Activated CD8-positive, alpha-beta memory T cell treated with anti-CD3 and anti-CD28 coated beads for 48 hours (primary cell): ENCODE measurements around the gene HSF4.

Experiments used
- DNase-seq, 3 experiments: peaks; one replicate each; pipeline ENCODE4 v3.0.0-alpha.2; 2020; ENCODE audit warnings: low read depth in 2 of 3, low spot score in 2 of 3

The HSF4 gene

GRCh38 chr16:67184995-67185650 lies 20.6 kb downstream of the HSF4 start:
- peak; percentile 68 to 82 (median 72) for DNase-seq

- DNase-seq = no peak
Measured at GRCh38 chr16:67185651-67186134, 21.1 kb downstream of the HSF4 start.

- DNase-seq = no peak
Measured at GRCh38 chr16:67186550-67186950, 22.0 kb downstream of the HSF4 start.

- no peak for DNase-seq
Measured at GRCh38 chr16:67187175-67187890, 22.8 kb downstream of the HSF4 start.

- DNase-seq = no peak
Measured at GRCh38 chr16:67188323-67188722, 23.8 kb downstream of the HSF4 start.

GRCh38 chr16:67188798-67189197 lies 24.3 kb downstream of the HSF4 start:
- no peak for DNase-seq

- no peak for DNase-seq
Measured at GRCh38 chr16:67190041-67190440, 25.5 kb downstream of the HSF4 start, which contains the start of gene EXOC3L1. Gene EXOC3L1 (minus strand): TSS chr16:67190136. CDS start chr16:67189676, 460 bp downstream.

- DNase-seq = no peak
Measured at GRCh38 chr16:67190448-67191399, 26.2 kb downstream of the HSF4 start.

GRCh38 chr16:67191411-67191994 lies 27.0 kb downstream of the HSF4 start:
- DNase-seq = no peak

- peak; percentile 69 to 81 (median 70) for DNase-seq
Measured at GRCh38 chr16:67191995-67192681, 27.6 kb downstream of the HSF4 start, which contains the start of gene E2F4. Gene E2F4 (plus strand): TSS chr16:67192155. CDS start chr16:67192228, 73 bp downstream.

- no peak for DNase-seq
Measured at GRCh38 chr16:67192781-67193361, 28.3 kb downstream of the HSF4 start.

GRCh38 chr16:67193536-67193935 lies 29.0 kb downstream of the HSF4 start:
- DNase-seq = no peak

- no peak for DNase-seq
Measured at GRCh38 chr16:67194260-67194659, 29.7 kb downstream of the HSF4 start.

- DNase-seq = no peak
Measured at GRCh38 chr16:67195676-67196075, 31.1 kb downstream of the HSF4 start.

GRCh38 chr16:67196881-67197280 lies 32.3 kb downstream of the HSF4 start:
- DNase-seq = no peak

GRCh38 chr16:67197704-67198103 lies 33.2 kb downstream of the HSF4 start:
- DNase-seq = no peak

- no peak for DNase-seq
Measured at GRCh38 chr16:67198238-67198734, 33.7 kb downstream of the HSF4 start.

GRCh38 chr16:67199011-67199807 lies 34.7 kb downstream of the HSF4 start, which contains the start of gene ELMO3:
Gene ELMO3 (plus strand): TSS chr16:67199131. CDS start chr16:67199327, 196 bp downstream.
- no peak for DNase-seq

- no peak for DNase-seq
Measured at GRCh38 chr16:67199808-67200198, 35.3 kb downstream of the HSF4 start.
